Nephron (organoid): Measurements from ENCODE around the gene TMTC2.

Experiments used
- H3K27ac Mint-ChIP-seq, 3 experiments: 2 replicates each; pipeline ENCODE4 v1.8.0; 2020; ENCODE audit warnings: mixed read lengths in 3 of 3, mild to moderate bottlenecking in 2 of 3, moderate library complexity in 1 of 3
- H3K27me3 Mint-ChIP-seq: 2 replicates; pipeline ENCODE4 v1.8.0; 2021; ENCODE audit warnings: low read depth, mild to moderate bottlenecking, moderate library complexity, mixed read lengths
- H3K36me3 Mint-ChIP-seq: 2 replicates; pipeline ENCODE4 v1.8.0; 2020; ENCODE audit warnings: low read depth, mixed read lengths
- H3K4me1 Mint-ChIP-seq: 2 replicates; pipeline ENCODE4 v1.8.0; 2020; ENCODE audit warnings: mixed read lengths
- H3K4me3 Mint-ChIP-seq, 3 experiments: 2 replicates each; pipeline ENCODE4 v1.8.0; 2020; ENCODE audit warnings: mild to moderate bottlenecking in 3 of 3, mixed read lengths in 3 of 3, moderate library complexity in 2 of 3
- H3K9me3 Mint-ChIP-seq: 2 replicates; pipeline ENCODE4 v1.8.0; 2020; ENCODE audit warnings: mixed read lengths
- TF ChIP-seq, protein P1 (sequence below), 3 experiments: fragments of 200-600 bp; sonication (generic); IDR thresholded peaks; one replicate each; pipeline ENCODE4 v1.5.0; 2021; ENCODE audit warnings: antibody characterized with exemption in 3 of 3; ENCODE audit not compliant: unreplicated experiment in 3 of 3

The TMTC2 gene

DNA sequence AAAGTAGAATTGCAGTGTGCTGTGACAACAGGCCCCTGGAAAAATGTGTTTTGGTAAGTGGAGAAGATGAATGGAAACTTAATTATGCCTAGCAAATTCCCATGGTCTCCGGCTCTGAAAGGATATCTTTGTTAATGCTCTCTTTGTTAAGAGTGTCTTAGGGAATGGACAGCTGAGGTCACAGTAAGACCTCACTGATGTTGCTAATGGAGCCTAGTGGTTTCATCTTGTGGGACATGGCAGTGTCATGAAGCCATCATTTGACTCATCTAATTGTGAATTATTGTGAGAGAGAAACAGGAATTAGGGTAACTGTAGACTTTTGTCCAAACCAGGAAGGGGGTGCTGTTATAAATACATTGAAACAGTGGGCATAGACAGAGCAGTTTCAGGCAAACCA lies 330.3 kb downstream of the TMTC2 start:
- no peak overlapping the region for H3K4me3 Mint-ChIP-seq
- TF ChIP-seq, protein P1, sequence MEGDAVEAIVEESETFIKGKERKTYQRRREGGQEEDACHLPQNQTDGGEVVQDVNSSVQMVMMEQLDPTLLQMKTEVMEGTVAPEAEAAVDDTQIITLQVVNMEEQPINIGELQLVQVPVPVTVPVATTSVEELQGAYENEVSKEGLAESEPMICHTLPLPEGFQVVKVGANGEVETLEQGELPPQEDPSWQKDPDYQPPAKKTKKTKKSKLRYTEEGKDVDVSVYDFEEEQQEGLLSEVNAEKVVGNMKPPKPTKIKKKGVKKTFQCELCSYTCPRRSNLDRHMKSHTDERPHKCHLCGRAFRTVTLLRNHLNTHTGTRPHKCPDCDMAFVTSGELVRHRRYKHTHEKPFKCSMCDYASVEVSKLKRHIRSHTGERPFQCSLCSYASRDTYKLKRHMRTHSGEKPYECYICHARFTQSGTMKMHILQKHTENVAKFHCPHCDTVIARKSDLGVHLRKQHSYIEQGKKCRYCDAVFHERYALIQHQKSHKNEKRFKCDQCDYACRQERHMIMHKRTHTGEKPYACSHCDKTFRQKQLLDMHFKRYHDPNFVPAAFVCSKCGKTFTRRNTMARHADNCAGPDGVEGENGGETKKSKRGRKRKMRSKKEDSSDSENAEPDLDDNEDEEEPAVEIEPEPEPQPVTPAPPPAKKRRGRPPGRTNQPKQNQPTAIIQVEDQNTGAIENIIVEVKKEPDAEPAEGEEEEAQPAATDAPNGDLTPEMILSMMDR (IDR thresholded peaks at IDR 0.05; ENCODE audit: unreplicated experiment in 3 of 3): no peak
- H3K27me3 Mint-ChIP-seq: no peaks in the 10 kb centered on the region
- H3K9me3 Mint-ChIP-seq: no peaks in the 10 kb centered on the region
- H3K4me1 Mint-ChIP-seq: peaks cover 48% of the 10 kb centered on the region
- peak overlapping the region; percentile 39 to 69 (median 45) for H3K27ac Mint-ChIP-seq
- H3K36me3 Mint-ChIP-seq: peaks cover 32% of the 10 kb centered on the region

DNA sequence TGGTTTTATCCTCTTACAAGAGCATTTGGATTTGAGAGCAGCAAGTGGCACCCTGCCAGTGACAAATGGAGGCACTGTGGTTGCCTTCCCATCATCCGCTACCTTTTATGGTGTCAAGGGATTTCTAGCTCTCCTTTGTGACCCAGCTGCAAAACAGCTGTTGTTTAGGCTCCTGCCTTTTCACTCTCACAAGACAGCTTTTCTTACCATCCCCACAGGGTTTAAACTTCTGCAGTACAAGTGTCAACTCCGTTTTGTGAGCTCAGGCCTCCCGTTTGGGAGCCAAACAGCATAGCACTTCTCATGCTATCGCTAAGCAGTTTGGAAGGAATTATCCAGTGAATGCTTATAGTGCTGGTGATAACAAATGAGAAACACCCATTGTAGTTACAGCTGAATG lies 331.4 kb downstream of the TMTC2 start:
- Mint-ChIP-seq H3K9me3 (no peaks in the 10 kb centered on the region), H3K27me3 (no peaks in the 10 kb centered on the region), H3K27ac (peak overlapping the region; percentile 18 to 79 (median 56)), H3K36me3 (peaks cover 30% of the 10 kb centered on the region), H3K4me3 (peak overlapping the region in 1 of 3 experiments; percentile 19), H3K4me1 (peaks cover 48% of the 10 kb centered on the region)
- TF ChIP-seq, protein P1 (IDR thresholded peaks at IDR 0.05; ENCODE audit: unreplicated experiment in 3 of 3): no peak

DNA sequence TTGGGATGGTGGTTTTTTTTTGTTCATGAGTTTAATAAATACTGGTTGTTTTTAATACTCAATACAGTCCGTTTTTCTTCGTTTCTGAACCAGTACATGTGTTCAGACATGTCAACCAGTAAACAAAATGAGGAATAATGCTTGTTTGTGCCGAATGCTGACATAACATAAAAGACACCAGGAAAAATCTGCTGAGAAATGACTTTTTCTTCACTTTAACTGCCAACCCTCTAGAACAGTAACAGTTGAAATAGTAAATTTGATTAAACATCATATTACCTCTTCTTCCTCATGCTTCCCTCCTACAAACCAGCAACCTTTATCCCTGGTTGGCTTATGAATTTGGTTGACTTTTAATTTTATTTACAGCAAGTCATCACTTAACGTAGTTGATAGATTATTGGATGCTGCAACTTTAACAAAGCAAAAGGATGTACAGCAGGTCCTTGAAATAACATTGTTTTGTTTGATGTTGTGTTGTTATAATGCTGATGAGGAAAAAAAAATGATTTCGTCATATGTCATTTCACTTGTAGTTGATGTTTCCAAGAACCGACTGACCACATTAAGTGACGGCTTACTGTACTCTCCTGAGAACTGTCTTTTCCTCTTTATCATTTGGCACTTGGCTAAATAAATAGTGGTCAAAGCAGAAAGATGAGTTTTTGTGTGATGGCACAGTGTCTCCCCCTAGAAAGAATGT lies 340.5 kb downstream of the TMTC2 start:
- Mint-ChIP-seq H3K27me3 (no peaks in the 10 kb centered on the region), H3K4me3 (no peak overlapping the region), H3K27ac (peak overlapping the region in 1 of 3 experiments; percentile 11), H3K4me1 (peaks cover 20% of the 10 kb centered on the region), H3K9me3 (no peaks in the 10 kb centered on the region), H3K36me3 (peaks cover 7% of the 10 kb centered on the region)
- TF ChIP-seq, protein P1 (IDR thresholded peaks at IDR 0.05; ENCODE audit: unreplicated experiment in 3 of 3): no peak

DNA sequence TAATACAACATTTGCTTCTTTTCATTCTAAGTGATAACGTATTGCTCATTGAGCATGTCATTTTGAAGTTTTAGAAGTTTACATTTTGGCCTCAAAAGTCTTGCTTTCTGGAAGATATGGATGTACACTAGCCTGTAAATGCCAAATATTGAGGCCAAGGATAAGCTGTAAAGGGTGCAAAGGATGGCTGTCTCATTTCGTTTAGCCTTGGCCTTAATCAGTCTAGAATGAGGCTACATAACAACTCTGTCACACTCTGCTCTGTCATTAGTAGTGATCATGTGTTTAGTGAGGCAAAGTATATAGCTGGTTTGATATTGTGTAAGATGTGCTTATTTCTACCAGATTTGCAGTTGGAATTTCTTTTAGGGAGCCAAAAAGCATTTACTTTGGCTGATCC lies 344.5 kb downstream of the TMTC2 start:
- H3K4me3 Mint-ChIP-seq: no peak overlapping the region
- no peak overlapping the region for H3K27ac Mint-ChIP-seq
- peaks cover 7% of the 10 kb centered on the region for H3K36me3 Mint-ChIP-seq
- H3K9me3 Mint-ChIP-seq: no peaks in the 10 kb centered on the region
- TF ChIP-seq, protein P1 (IDR thresholded peaks at IDR 0.05; ENCODE audit: unreplicated experiment in 3 of 3): no peak
- peaks cover 20% of the 10 kb centered on the region for H3K4me1 Mint-ChIP-seq
- no peaks in the 10 kb centered on the region for H3K27me3 Mint-ChIP-seq

DNA sequence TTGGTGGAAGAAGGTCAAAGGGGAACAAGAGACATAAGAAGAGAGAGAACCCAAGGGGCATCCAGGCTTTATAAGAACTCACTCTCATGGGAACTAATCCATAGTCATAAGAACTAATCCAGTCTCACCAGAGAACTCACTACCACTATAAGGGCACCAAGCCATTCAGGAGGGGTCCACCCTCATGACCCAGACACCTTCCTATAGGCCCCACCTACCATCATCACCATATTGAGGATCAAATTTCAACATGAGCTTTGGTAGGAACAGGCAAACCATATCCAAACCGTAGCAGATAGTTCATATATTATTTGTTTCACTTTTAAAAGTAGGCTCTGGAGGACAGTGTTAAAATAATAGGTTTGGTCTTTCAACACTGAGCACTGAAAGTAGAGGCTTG lies 350.1 kb downstream of the TMTC2 start:
- TF ChIP-seq, protein P1 (IDR thresholded peaks at IDR 0.05; ENCODE audit: unreplicated experiment in 3 of 3): no peak
- Mint-ChIP-seq H3K27me3 (no peaks in the 10 kb centered on the region), H3K4me1 (no peaks in the 10 kb centered on the region), H3K4me3 (no peak overlapping the region), H3K27ac (no peak overlapping the region), H3K36me3 (no peaks in the 10 kb centered on the region), H3K9me3 (no peaks in the 10 kb centered on the region)

DNA sequence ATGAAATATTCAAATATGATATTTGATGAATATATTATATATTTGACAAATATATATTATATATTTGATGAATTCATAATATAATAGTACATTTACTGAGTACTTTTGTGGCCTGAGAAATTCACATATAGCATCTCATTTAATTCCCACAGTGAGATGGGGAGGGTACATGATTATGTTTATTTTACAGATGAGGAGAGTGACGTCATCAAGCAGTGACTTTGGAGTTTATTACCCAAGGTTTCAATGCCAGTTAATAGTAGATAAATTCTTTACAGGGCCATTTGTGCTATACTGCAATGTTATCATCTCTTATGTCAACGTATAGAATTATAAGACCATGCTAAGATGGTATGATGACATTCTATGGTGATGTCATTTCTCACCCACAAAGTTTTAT lies 352.7 kb downstream of the TMTC2 start:
- no peaks in the 10 kb centered on the region for H3K9me3 Mint-ChIP-seq
- TF ChIP-seq, protein P1 (IDR thresholded peaks at IDR 0.05; ENCODE audit: unreplicated experiment in 3 of 3): no peak
- H3K4me1 Mint-ChIP-seq: peaks cover 10% of the 10 kb centered on the region
- H3K36me3 Mint-ChIP-seq: no peaks in the 10 kb centered on the region
- H3K27me3 Mint-ChIP-seq: no peaks in the 10 kb centered on the region
- H3K4me3 Mint-ChIP-seq: no peak overlapping the region
- H3K27ac Mint-ChIP-seq: no peak overlapping the region
